AG04450 (cell line): ENCODE measurements around the gene MELK. TPM values are rescaled to one million over a fixed set of nuclear protein-coding genes. Genes with fewer than 3 reads are reported as not detected.
A peak's percentile ranks its signal among the peaks of the same experiment; 100 is the strongest.

Source experiments
- CTCF ChIA-PET: fragments of 300-600, 350-600 bp; formaldehyde crosslinking; extraction: SDS; loops from one replicate; lab custom pipeline; 2022; ENCODE audit warnings: antibody characterized with exemption, inconsistent platforms; lab: Charles Lee
- POLR2A ChIA-PET: fragments of 350-600 bp; formaldehyde crosslinking; extraction: SDS; loops from one replicate; lab custom pipeline; 2021; ENCODE audit warnings: antibody characterized with exemption, inconsistent platforms; lab: Yijun Ruan, JAX
- DNase-seq: peaks from one replicate; pipeline ENCODE4 v3.0.0-alpha.2; 2011; ENCODE audit warnings: low read depth, low spot score
- H3K27ac ChIP-seq: one replicate; pipeline ENCODE4 v1.5.1; 2012; ENCODE audit warnings: low read depth, low read length, control low read depth
- H3K27me3 ChIP-seq: one replicate; pipeline ENCODE4 v1.6.0; 2012; ENCODE audit warnings: low read length; ENCODE audit not compliant: control insufficient read depth, insufficient read depth
- H3K4me3 ChIP-seq: 2 replicates; pipeline ENCODE4 v1.5.1; 2011; ENCODE audit warnings: mild to moderate bottlenecking, low read depth, low read length, control low read depth
- H3K9me3 ChIP-seq: 2 replicates; pipeline ENCODE4 v1.5.1; 2012; ENCODE audit warnings: low read length; ENCODE audit not compliant: control insufficient read depth, insufficient read depth
- CTCF ChIP-seq: IDR thresholded peaks from 2 replicates; pipeline ENCODE4 v1.5.1; 2011; ENCODE audit warnings: low read depth, low read length, control low read depth, inconsistent platforms
- polyA plus RNA-seq: library from polyadenylated mRNA; depleted of rRNA; stranded (reverse); fragments of >200 nt; gene quantifications from 2 replicates; pipeline ENCODE4 v1.2.3, GENCODE V29; 2011

MELK gene
- polyA plus RNA-seq, 1 experiment = 19.2 TPM

DNA sequence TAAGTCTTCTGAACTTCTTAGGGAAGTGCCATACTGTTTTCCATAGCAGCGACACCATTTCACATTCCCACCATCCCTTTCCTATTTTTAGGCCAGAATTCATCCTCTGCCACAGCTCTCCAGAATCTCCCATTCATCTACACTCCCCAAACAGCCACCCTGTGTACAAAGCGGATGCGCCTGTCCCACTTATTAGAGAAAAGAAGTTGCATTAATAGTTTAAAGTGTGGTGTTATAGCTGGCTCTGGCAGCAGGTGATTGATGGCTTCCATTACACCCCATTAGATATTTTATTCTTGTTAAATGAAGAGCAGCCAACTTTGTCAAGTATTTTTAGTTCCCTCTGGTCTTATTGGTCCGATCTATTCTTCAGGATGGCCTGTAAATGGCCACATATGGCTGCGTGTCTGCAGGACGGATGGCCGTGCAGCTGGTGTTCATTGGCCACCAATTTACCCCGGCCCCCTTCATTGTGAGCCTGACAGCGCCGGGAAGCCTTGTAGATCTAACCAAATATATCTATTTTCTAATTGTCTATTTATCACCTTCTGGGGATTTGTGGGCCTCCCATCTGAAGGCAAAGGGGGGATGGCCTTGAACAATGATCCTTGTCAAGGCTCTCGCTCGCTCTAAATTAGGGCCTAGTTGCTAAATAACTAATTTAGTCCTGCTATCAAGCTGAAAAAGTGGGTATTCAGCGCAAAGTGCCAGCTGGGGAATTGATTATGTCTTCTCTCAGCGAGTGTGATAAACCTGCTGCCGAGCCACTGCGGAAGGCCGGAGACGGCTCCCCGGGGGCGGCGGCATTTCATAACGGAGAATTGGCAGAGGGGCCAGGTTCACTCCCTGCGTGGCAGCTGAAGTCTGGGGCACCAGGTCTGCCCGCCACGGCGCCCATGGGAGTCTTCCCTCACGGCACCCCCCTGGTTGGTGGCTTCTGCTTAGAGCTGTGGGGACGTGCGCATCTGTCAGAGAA is 141.1 kb downstream of the MELK start:
- H3K9me3 ChIP-seq = peaks cover 3% of the 10 kb centered on the region; the same call in 1 of the 2 replicates
- ChIA-PET CTCF (no interaction called here), POLR2A (no interaction called here)
- TF ChIP-seq CTCF = no peak
- H3K4me3 ChIP-seq = no peak overlapping the region
- no peak overlapping the region for H3K27ac ChIP-seq
- DNase-seq = no peak
- peaks cover 12% of the 10 kb centered on the region for H3K27me3 ChIP-seq

DNA sequence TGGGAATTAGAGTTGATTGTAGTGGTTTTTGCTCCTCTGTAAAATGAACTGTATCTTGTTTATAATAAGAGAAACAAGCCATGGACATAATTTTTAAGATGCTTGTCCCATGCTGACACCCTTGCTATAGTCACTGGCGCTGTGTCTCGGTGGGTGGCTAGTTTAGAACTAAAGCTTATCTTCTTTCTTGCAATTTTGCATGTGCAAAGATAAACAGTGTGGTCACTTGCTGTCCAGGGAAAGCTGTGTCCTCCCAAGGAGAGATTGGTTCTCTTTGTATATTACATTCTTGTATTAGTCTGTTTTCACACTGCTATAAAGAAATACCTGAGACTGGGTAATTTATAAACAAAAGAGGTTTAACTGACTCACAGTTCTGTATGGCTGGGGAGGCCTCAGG is 143.8 kb downstream of the MELK start:
- no peak for DNase-seq
- H3K9me3 ChIP-seq = peaks cover 3% of the 10 kb centered on the region; the same call in 1 of the 2 replicates
- H3K27ac ChIP-seq = no peak overlapping the region
- no peak overlapping the region for H3K4me3 ChIP-seq
- POLR2A ChIA-PET = no interaction called here
- CTCF ChIA-PET = no interaction called here
- no peak for TF ChIP-seq CTCF
- peaks cover 11% of the 10 kb centered on the region for H3K27me3 ChIP-seq

- Histone ChIP-seq H3K9me3 (peaks cover 3% of the 10 kb centered on the region; the same call in 1 of the 2 replicates), H3K27me3 (peaks cover 11% of the 10 kb centered on the region), H3K4me3 (no peak overlapping the region), H3K27ac (peak overlapping the region; percentile 2)
- ChIA-PET CTCF (interaction anchor here (1.9 kb wide), 1 partner anchor 12 kb away, joined by 12 read pairs; no protein-coding TSS in a partner anchor), POLR2A (no interaction called here)
- TF ChIP-seq CTCF = no peak
- no peak for DNase-seq
Observed at GRCh38 chr9:36717276-36717675, 144.6 kb downstream of the MELK start.

DNA sequence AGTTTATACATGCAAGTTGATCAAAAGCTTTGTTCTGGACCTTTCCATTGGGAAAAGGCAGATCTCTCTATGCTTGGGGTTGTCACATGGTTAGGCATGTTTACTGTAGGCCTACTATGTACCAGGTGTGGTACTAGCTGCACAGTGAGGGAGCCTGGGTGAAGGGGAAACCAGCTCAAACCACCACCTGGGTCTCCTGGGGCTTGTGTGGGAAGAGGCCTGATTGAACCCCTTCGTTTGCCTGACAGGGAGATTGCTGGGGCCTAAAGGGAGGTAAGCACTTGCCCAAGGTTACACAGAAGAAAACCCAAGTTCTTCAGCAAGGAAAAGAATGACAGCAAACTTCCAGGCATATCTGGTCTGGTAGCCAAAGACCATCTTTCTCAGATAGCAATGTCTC is 145.9 kb downstream of the MELK start:
- H3K27ac ChIP-seq = no peak overlapping the region
- TF ChIP-seq CTCF = no peak
- H3K27me3 ChIP-seq = peaks cover 8% of the 10 kb centered on the region
- ChIA-PET CTCF (interaction anchor here (1.9 kb wide), 1 partner anchor 10 kb away, joined by 12 read pairs; no protein-coding TSS in a partner anchor), POLR2A (no interaction called here)
- no peak for DNase-seq
- no peak overlapping the region for H3K4me3 ChIP-seq
- H3K9me3 ChIP-seq = peaks cover 3% of the 10 kb centered on the region; the same call in 1 of the 2 replicates

DNA sequence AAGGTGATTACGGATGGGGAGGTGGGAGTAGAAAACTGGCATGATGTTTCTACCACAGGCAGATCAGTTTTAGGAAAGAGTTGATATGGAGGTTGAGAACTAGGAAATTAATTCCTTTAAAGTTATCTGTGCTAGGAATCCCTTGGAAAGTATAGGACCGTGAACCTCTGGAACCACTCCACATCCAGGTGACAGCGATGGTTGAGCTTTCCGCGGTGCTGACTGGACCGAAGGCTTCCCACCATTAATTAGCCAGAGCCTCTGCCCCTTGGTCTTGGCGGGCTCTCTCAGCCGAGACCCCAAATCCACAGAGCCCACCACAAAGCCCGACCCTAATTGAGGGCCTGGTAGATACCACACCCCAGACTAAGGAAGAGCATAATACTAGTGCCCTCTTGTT is 147.3 kb downstream of the MELK start:
- POLR2A ChIA-PET = no interaction called here
- no peak overlapping the region for H3K4me3 ChIP-seq
- no peak for DNase-seq
- H3K27ac ChIP-seq = no peak overlapping the region
- no peaks in the 10 kb centered on the region for H3K9me3 ChIP-seq
- no peak for TF ChIP-seq CTCF
- CTCF ChIA-PET = no interaction called here
- peaks cover 4% of the 10 kb centered on the region for H3K27me3 ChIP-seq
